Activated naive CD4-positive, alpha-beta T cell treated with anti-CD3 and anti-CD28 coated beads, Interleukin-2, amount 50 U/mL, for 72 hours (primary cell): ENCODE data around the gene E2F1. TPM values are rescaled to one million over a fixed set of nuclear protein-coding genes. Genes with fewer than 3 reads are reported as not detected.

Experiments used
- ATAC-seq, 2 donors: fragments of 150-1000 bp; cut with Tn5 transposase; 2 replicates each; pipeline ENCODE4 v1.10.0; 2021; ENCODE audit warnings: mild to moderate bottlenecking in 2 of 2, moderate library complexity in 2 of 2
- DNase-seq, 2 donors: peaks; one replicate each; pipeline ENCODE4 v3.0.0; 2021 to 2022; ENCODE audit warnings: low spot score in 2 of 2
- H3K27ac Mint-ChIP-seq, 2 donors: one replicate each; pipeline ENCODE4 v1.8.0; 2022; ENCODE audit warnings: mild to moderate bottlenecking in 2 of 2, mixed read lengths in 2 of 2
- H3K36me3 Mint-ChIP-seq, 2 donors: one replicate each; pipeline ENCODE4 v1.8.0; 2022; ENCODE audit warnings: mixed read lengths in 2 of 2
- H3K9me3 Mint-ChIP-seq, 2 donors: one replicate each; pipeline ENCODE4 v1.8.0; 2022; ENCODE audit warnings: mixed read lengths in 2 of 2
- total RNA-seq, 2 donors: library from RNA; stranded (reverse); gene quantifications; one replicate each; pipeline ENCODE4 v1.2.3, GENCODE V29; 2022

The E2F1 gene
- total RNA-seq, 2 donors from 2014 or later = 62.4 to 76.4 TPM

DNA sequence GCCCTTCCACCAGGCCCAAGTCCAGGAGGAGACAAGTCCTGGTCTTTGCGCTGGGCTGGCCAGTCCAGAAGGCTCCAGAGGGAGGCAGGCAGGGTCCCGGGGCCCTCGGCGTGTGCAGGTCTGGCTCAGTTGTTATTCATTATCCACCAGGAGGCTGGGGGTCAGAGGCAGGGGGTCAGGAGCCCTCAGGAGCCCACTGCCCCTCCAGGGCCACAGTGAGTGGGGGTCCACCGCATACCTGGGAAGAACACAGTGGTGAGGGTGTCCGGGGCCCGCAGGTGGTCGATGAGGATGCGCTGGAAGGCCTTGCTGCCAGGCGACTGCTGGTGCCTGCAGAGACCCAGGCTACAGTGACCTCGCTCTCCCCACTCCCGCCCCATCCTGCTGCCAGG lies 28.5 kb downstream of the E2F1 start:
- no peak for ATAC-seq
- H3K36me3 Mint-ChIP-seq = no peaks in the 10 kb centered on the region
- no peaks in the 10 kb centered on the region for H3K9me3 Mint-ChIP-seq
- no peak for DNase-seq
- H3K27ac Mint-ChIP-seq = no peak overlapping the region

DNA sequence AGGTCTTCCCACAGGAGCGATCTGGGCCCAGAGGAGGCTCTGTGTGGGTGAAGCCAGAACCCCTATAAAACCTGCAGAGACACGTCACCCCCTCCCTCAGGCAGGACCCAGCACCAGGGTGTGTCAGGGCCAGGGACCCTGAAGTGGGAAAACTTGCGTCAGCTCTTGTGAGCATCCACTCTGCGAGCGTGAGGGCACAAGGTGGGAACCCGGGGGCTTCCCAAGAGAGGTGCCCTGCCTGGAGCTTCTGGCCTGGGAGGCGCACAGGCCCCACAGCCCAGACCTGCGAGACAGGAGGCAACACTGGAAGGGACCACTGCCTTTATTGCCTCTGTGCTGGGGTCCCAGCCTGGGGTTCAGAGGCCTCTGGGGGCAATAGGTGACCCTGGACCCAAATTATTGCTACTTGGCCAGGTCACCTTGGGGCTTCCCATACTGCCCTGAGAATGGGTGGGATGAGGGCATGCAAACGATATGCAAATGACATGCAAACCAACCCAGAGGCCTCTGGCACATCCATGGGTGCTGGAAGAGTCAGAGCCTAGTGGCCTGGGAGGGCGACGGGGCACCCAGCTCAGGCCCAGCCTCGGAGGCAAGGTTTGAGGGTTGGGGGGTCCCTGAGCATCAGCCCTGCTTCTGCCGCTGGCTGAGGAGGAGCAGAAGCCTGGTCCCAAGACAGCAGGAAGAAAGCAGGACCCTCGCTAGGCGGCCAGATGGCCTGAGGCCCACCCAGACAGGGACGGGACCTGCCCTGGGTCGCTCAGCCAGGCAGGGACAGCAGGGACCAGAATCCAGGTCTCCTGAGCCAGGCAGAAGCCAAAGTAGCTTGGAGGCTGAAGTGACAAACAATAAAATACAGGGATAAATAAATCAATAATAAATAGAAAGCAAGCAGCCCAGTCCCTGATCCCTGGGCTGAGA lies 29.1 kb downstream of the E2F1 start:
- Mint-ChIP-seq H3K36me3 (no peaks in the 10 kb centered on the region), H3K9me3 (no peaks in the 10 kb centered on the region), H3K27ac (peak overlapping the region in 1 of 2 donors; percentile 50)
- DNase-seq (no peak), ATAC-seq (no peak)

DNA sequence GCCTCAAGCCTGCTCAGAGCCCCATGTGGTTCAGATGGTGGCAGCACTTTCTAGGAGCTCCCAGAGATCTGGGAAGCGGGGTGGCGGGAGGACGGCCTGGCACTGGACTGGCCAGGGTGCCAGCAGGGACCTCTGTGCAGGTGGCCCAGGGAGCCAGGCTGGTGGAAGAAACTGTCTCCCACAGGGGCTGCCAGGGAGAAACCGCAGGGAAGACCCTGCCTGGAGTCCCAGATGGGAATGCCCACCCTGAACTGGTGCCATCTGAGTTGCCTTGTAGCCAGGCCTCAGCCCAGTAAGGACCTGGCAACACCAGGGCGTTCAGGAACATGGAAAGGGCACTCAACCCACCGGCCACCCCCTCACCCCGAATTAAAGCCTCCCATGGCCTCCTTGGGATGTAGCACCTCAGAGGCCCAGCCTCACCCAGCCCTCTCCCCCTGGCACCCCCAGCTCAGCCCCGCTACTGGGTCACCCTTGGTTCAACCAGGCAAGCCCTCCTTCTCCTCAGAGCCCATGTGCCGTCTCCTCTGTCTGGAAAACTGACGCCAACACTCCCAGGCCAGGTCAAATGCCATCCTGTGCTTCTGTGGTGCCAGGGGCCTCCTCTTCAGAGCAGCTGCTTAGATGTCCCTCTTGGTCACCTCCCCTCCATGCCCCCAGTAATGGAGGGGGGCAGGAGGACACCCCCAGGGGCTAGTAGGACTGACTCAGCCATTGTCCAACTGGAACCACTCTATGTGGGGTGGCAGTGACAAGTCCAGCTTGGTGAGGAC lies 30.0 kb downstream of the E2F1 start:
- Mint-ChIP-seq H3K27ac (peak overlapping the region in 1 of 2 donors; percentile 50), H3K36me3 (no peaks in the 10 kb centered on the region)
- no peak for DNase-seq

DNA sequence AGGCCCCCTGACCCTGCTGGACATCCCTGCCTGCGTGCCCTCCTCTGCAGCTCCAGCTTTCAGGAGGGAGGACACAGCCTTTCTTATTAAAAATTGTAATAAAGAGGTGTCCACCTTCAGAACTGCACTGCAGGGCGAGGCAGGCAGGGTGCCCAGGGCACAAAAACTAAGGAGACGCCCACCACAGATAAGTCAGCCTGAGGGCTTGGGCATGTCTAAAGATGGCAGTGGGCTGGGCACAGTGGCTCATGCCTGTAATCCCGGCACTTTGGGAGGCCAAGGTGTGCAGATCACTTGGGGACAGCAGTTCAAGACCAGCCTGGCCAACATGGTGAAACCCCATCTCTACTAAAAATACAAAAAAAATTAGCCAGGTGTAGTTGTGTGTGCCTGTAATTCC lies 31.0 kb downstream of the E2F1 start:
- DNase-seq = no peak
- Mint-ChIP-seq H3K27ac (peak overlapping the region in 1 of 2 donors; percentile 77), H3K9me3 (no peaks in the 10 kb centered on the region), H3K36me3 (no peaks in the 10 kb centered on the region)
- no peak for ATAC-seq

More for the DNA sequence above, 30.0 kb downstream of the E2F1 start:
- no peaks in the 10 kb centered on the region for H3K9me3 Mint-ChIP-seq
- no peak for ATAC-seq

DNA sequence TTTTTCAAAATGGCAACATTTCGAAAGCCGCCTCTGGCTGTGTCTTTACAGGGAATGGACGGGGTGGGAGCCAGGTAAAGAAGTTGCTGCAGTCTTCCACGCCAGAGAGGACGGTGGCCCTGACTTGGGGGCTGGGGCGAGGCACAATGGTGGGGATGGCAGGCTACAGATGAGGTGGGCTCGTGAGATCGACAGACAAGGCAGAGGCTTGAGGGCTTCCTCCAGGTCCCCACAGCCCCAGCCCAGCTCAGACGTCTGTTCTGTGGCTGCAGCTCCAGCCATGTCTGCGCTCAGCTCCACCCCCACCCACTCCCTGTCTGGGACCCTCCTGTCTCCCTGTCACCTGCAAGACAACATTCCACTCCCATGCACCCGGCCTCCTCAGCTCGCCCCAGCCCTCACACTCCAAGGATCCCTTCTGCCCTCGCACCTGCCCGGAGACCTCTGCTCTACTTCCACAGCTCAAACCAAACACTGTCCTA lies 31.5 kb downstream of the E2F1 start:
- H3K27ac Mint-ChIP-seq = peak overlapping the region; percentile 12 to 77
- ATAC-seq (no peak), DNase-seq (no peak)
- no peaks in the 10 kb centered on the region for H3K9me3 Mint-ChIP-seq
- no peaks in the 10 kb centered on the region for H3K36me3 Mint-ChIP-seq

DNA sequence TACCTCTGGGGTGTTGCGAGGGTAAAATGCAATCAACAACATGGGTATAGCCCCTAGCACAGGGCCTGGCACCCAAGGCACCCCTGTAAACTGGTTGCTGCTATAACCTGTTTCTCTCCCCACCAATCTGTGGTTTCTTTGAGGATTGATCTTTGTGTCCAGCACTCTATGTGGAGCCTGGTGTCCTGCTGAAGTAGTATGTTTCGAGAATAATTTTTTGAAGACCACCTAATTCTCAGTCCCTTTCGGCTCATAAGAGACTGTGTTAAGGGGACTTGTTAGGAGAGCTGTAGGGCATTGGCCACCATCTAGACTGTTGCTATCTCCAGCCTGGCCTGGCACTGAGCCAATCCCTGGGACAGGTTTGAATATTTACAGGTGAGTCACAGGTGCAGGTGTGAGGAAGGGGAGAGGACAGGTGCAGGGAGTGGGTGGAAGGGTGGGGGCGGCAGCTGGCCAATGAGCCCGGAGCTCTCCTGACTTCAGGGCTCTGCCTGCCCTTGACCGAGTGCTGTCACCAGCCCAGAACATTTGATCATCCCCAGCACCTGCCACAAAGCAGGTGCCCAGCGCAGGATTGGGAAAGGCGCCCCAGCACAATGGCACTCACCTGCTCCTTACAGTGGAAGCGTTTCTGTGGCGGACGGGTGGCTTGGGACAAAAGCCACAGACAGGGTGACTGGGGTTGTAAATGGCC lies 32.1 kb downstream of the E2F1 start:
- Mint-ChIP-seq H3K9me3 (no peaks in the 10 kb centered on the region), H3K36me3 (no peaks in the 10 kb centered on the region), H3K27ac (peak overlapping the region in 1 of 2 donors; percentile 12)
- ATAC-seq = no peak
- no peak for DNase-seq

DNA sequence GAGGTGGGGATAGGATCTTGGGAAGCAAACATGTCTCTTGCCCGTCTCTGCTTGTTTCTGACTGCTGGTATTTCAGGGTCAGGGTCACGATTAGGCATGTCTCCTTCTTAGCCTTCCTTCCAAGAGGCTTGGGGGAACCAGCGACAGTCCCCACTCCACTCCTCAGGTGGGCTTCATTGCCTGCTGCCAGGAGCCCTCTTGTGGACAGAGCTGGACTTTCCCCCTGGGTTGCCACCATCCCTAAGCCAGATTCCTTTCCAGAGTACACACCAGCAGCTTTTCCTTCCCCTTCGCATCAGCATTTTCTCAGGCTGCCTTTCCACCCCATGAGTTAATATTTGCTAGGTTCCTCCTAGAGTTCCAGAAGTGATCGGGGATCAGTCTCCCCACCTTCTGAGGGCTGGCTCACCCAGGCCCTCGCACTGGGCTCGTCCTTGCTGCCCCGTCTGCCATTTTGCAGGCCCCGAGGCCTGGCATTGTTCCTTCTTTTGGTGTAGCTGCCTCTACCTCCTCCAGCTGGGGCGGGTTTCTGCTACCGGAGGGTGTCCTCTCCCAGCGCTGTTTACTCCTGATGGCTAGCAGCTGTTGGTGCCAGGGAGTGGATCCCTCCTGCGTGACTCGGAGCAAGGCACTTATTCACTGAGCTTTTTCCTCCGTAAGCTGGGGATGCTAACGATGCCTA lies 32.8 kb downstream of the E2F1 start:
- H3K27ac Mint-ChIP-seq = peak overlapping the region; percentile 74 to 97
- H3K36me3 Mint-ChIP-seq = no peaks in the 10 kb centered on the region
- no peaks in the 10 kb centered on the region for H3K9me3 Mint-ChIP-seq
- ATAC-seq (peak; percentile 11 to 47), DNase-seq (peak in 1 of 2 donors; percentile 54)

DNA sequence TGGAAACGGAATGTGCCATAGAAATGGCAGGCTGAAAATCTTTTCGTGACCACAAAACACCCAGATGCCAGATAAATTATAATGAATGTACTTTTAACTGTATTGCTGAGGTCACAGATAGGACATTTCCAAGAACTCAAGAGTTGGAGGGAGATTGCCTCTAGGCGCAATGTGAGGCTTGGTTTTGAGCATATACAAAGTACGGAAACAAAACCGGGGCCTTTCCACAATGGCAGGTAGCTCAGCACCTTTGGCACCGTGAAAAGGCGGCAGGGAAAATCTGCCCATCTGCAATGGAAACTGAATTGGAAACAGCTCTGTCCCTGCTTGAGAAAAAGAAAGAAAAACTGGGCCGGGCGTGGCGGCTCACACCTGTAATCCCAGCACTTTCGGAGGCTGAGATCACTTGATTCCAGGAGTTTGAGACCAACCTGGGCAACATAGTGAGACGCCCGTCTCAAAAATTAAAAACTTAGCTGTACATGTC lies 34.6 kb downstream of the E2F1 start:
- DNase-seq = no peak
- no peaks in the 10 kb centered on the region for H3K9me3 Mint-ChIP-seq
- no peak for ATAC-seq
- peak overlapping the region in 1 of 2 donors; percentile 74 for H3K27ac Mint-ChIP-seq
- no peaks in the 10 kb centered on the region for H3K36me3 Mint-ChIP-seq

DNA sequence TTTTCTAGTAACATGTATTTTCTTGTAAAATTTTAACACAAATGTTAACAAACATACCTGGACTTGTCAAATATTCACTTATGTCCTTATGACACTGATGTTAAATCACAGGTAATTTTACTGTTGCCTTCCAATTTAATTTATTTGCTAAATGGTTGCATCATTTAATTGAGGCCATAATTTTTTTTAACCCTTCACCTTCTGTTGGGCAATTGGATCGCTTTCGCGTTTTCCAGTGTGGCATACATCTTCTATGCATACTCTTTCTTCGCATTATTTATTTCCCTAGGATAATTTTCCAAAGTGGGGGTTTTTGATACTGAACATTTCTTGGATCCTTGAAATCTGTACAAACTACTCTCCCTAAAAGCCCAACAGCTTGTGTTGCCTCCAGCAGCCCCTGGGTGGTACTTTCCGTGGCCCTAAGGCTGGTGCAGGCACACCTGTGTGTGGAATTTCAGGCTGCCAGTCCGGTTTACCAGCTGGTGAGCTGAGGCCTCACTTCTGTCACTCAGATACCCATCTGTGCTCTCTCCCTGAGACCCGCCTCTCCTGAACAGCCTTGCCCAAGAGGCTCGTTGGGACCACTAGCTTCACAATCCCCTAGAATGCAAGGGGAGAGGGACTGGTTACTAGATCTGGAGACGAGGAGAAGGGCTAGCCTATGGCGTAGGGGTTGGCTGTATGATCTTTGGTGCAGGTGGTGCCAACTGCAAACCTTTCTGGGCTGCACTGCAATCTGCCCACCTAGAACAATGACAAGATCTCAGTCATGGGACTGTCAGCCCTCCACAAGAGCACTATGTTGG lies 35.2 kb downstream of the E2F1 start:
- Mint-ChIP-seq H3K36me3 (no peaks in the 10 kb centered on the region), H3K9me3 (no peaks in the 10 kb centered on the region), H3K27ac (peak overlapping the region in 1 of 2 donors; percentile 74)
- ATAC-seq (no peak), DNase-seq (no peak)

DNA sequence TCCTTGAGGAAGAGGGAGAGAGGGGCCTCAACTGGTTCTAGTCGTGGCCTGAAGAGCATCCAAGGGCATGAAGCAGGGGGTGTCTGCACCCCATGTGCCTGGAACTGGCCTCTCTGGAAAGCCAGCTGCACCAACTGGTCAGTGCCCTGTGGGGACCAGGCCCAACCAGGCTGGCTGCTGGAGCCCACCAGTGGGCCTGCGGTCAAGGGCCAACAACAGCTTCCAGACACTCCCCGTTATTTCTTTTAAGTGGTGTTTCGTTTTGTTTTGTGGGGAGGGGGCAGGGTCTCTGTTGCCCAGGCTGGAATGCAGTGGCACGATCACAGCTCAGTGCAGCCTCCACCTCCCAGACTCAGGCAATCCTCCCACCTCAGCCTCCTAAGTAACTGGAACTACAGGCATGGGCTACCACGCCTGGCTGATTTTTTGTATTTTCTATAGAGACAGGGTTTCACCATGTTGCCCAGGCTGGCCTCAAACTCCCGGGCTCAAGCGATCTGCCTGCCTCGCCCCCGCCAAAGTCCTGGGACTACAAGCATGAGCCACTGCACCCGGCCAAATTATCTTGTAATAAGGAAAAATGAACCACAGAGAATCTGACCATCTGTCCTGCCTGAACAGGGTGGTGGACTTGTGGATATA lies 36.0 kb downstream of the E2F1 start:
- H3K27ac Mint-ChIP-seq = no peak overlapping the region
- no peak for ATAC-seq
- DNase-seq = no peak
- no peaks in the 10 kb centered on the region for H3K36me3 Mint-ChIP-seq
- no peaks in the 10 kb centered on the region for H3K9me3 Mint-ChIP-seq

DNA sequence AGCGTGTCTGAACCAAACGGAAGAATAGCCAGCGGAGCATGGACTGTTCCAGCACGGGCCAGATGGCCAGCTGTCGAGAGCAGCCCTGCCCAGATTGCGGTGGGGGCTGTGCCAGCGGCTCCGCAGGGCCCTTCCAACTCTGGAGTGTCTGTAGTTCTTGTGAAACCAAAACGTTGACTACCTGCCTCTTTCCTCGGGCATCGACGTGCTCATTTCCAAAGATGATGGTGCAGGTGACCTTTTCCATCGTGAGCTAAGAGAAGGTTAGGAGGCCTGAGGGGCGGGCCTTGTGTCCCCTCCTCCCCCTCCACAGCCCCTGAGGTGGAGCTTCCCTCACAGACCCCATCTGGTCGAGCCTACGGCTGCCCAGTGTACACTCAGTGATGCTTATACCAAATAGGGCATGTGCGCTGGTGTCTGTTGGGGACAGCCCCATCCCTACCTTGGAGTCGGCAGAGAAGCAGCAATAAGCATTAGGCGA lies 36.9 kb downstream of the E2F1 start:
- no peak for ATAC-seq
- H3K9me3 Mint-ChIP-seq = no peaks in the 10 kb centered on the region
- H3K27ac Mint-ChIP-seq = peak overlapping the region in 1 of 2 donors; percentile 12
- no peaks in the 10 kb centered on the region for H3K36me3 Mint-ChIP-seq
- DNase-seq = no peak

DNA sequence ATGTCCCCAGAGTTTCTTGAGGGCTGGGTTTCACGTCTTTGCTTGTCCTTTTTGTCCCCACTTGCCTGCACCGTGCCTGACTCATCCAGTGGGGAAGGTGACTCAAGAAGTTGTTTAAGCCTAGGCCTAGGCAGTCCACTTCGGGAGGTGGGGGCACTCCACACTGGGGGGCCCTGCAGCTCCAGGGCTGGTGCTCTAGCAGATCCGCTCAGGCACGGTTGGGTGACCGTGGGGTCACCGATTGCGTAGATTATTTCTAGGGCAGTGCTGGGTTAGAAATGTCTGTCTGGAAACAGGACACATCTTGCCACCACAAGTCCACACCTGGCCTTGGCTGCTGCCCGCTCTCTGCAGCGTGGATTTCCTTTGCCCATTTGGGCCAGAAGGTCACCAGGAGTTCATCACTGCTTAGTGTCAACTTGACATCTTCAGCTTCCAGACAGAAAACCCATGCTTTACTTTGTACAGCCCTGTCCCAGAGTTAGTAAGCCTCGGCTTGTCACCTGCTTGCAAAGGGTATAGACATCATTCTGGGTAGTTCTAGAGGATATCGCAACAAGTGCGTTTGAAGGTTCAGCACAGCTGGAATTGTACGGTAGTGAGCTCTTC lies 37.7 kb downstream of the E2F1 start:
- H3K36me3 Mint-ChIP-seq = no peaks in the 10 kb centered on the region
- DNase-seq (peak in 1 of 2 donors; percentile 48), ATAC-seq (peak in 1 of 2 donors; percentile 36)
- no peaks in the 10 kb centered on the region for H3K9me3 Mint-ChIP-seq
- H3K27ac Mint-ChIP-seq = peak overlapping the region in 1 of 2 donors; percentile 12

DNA sequence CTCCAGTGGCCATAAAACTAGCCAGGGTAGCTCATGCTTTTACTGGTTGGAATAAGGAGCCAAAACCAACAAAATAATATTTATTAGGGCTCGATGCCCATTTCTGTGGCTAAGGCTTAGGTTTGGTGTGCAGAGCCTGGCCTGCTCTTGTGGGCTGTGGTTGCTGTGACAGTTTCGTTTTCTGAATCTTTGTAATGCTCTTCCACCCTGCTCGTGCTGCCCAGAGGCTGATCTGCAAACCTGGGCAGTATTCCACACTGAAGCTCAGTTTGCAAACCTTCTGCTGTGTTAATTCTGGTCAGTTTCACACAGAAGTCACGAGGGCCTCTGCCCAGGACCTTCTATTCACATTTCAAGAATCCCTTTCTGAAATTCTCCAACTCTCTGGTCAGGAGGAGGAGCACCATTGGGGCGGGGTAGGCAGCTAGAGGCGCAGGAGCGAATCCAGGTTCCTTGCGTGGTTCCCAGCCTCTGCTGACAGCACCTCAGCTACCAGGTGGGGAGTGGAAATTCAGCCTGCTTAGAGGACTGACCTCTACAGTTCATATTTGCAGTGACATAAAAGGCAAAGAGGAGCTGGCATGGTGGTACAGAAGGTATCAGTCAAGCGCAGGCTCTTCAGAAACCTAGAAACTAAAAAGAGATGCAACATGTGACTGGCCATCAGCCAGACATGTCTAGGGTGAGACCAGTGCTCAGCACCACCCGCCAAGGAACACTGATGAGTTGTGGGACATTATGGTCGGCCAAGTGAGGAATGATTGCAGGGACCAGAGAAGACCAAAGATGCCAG lies 38.4 kb downstream of the E2F1 start:
- ATAC-seq (no peak), DNase-seq (peak in 1 of 2 donors; percentile 51)
- Mint-ChIP-seq H3K9me3 (no peaks in the 10 kb centered on the region), H3K36me3 (no peaks in the 10 kb centered on the region), H3K27ac (peak overlapping the region in 1 of 2 donors; percentile 77)
